Endometrial microvascular endothelial cells (primary cell): Measurements from ENCODE around the gene AKT3. TPM values are rescaled to one million over a fixed set of nuclear protein-coding genes. Genes with fewer than 3 reads are reported as not detected.
"Not testable (repeated sequence)": the region's sequence is repeated elsewhere in the genome, so short reads cannot be mapped to it uniquely, and the experiment has no call there.

Experiments
- in situ Hi-C: cut with HindIII; loops from 2 replicates; pipeline ENCODE4 v1.10.0; 2017; ENCODE audit warnings: low sequenced_read_pairs, low pct_unique_long_range_greater_than_20kb; ENCODE audit errors: inconsistent ontology term
- total RNA-seq: library from RNA; depleted of rRNA; stranded (reverse); fragments of >200 nt; gene quantifications from one replicate; pipeline ENCODE4 v1.2.3, GENCODE V29; 2015; ENCODE audit errors: inconsistent ontology term

AKT3 gene
- total RNA-seq, 1 donor from 2014 or later = 17.1 TPM

DNA sequence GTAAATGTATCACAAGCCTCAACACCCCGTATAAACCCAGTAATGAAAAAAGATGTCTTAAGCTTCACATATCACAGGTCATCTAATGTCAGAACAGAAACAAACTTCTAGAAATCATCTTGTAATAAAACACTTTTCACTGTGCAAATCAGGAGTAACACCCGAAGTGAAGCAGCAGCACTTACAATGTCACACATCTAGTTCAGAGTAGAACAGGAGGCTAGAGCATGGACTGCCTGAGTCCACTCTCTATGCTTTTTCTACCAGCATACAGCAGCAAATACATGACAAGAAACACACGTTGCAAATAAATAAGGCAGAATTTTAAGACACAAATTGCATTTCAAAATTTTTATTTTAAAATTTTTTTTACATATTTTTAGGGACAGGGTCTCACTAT is 57.2 kb downstream of the AKT3 start:
- in situ Hi-C loops = no loop called here

GRCh38 chr1:243792401-243792800 is 57.6 kb downstream of the AKT3 start:
- in situ Hi-C loops = no loop called here

- in situ Hi-C loops = no loop called here
These were observed 58.3 kb downstream of the AKT3 start for GRCh38 chr1:243791586-243792267.

GRCh38 chr1:243790404-243790803 is 59.6 kb downstream of the AKT3 start:
- in situ Hi-C loops = no loop called here

DNA sequence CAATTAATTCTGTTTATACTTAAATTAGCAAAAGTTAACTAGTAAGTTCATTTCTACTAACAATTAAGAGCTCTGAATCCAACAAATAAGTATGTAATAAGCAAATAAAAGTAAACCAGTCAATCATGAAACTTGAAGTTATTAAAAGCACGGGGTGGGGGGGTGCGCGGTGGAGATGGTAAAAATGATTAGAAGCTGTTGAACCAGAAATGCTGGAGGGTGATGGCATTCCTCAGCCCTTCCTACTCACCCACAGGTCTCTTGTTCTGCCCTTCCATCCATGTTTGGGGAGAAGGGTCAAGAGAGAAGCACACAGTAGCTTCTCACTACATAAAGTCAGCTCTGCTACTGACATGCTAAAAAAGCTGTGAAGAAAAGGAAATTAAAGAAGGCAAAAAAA is 63.5 kb downstream of the AKT3 start:
- in situ Hi-C loops = no loop called here

DNA sequence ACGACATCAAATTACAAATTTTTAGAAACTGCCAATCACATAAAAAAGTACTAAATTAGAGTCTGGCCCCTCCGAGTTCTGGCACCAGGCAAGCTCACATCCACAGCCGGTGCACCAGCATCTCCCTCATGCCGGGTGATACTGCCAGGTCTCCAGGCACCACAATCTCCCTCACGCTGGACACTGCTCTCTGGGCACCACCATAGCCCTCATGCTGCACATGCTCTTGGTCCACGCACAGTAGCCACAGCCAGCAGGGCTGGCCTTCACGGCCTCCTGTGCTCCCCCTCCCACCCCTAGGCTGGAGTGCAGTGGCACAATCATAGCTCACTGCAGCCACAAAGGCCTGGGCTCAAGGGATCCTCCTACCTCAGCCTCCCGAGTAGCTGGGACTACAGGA is 65.5 kb downstream of the AKT3 start:
- in situ Hi-C loops = no loop called here

DNA sequence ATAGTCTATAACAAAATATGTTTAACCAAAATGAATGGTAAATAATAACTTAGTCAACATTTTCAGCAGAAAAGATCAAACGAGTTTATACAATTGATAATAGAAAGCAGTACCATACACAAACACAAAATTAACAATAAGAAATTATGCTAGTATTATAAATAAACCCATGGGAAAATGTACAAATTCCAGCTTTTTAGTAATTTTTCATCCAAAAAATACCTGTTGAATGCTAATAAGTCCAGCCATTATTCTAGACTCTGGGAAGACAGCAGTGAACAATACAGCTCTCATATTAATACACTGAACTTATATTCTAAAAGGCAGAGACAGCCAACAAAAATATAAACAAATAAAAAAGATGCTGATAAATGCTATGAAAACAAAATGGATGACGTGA is 66.3 kb downstream of the AKT3 start:
- in situ Hi-C loops = no loop called here

GRCh38 chr1:243772361-243773050 is 77.5 kb downstream of the AKT3 start:
- in situ Hi-C loops = not testable (repeated sequence)

GRCh38 chr1:243770860-243771259 is 79.2 kb downstream of the AKT3 start:
- in situ Hi-C loops = no loop called here

GRCh38 chr1:243765676-243766075 is 84.4 kb downstream of the AKT3 start:
- in situ Hi-C loops = no loop called here

DNA sequence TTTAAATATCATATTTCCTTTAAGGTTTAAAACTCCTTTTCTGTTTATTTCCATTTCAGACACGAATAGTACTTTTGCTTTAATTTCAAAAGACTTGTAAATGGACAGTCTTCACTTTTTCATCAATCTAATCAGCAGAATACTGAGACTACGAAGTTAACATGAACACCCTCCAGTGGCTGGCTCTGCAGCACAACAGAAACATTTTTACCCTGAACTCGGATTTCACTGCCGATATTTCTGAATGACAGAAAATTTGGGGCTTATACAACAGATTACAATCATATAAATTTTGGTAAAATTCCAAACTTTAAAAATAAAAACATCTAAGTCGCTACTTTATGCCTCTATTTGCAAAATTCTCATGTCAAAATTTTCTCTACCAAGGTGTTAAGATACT is 86.2 kb downstream of the AKT3 start:
- in situ Hi-C loops = no loop called here

GRCh38 chr1:243758647-243759046 is 91.4 kb downstream of the AKT3 start:
- in situ Hi-C loops = no loop called here

GRCh38 chr1:243756529-243756928 is 93.5 kb downstream of the AKT3 start:
- in situ Hi-C loops = no loop called here

GRCh38 chr1:243754348-243754747 is 95.7 kb downstream of the AKT3 start:
- in situ Hi-C loops = no loop called here

- in situ Hi-C loops = no loop called here
These were observed 98.5 kb downstream of the AKT3 start for GRCh38 chr1:243751506-243751905.

DNA sequence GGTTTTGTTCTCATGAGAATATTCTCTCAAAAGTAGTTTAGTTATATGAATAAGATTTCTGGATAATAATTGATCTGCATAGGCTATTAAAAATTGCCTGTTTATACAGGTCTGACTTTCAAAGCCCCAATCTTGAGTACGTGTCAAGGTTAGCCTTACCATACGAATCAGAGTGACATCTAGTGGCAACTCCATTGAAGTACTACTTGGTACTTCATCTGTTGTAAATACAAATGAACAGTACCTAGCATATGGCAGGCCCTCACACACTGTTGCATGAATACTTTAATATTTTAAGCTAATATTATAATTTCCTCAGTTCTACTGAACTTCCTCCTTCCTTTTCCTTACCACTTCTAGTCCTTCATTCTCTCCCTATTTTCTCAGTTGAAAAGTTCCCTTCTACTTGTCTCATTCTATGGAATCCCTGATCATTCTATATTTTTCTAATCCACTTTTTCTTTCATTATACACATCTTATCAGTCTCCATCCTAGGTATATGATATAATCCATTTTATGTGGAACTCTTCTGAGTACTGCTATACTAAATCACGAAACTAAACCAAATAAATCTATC is 101.2 kb downstream of the AKT3 start:
- in situ Hi-C loops = no loop called here

DNA sequence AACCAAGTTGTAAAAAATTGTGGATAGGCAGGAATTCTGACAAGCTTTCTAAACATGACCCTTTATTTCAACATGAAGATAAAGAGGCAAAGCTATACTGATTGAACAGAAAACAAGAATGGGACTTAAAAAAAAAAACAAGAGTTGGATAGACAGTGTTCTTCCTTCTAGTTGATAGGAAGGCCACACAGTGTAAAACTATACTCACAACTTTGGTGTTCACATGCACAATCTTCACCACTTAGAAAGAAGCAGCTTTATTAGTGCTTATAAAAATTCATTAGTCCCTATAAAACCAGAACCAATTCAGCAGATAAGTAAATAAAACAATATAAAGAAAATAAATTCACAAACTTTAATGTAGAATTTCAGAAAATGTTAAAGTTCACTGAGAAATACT is 101.8 kb downstream of the AKT3 start:
- in situ Hi-C loops = no loop called here

DNA sequence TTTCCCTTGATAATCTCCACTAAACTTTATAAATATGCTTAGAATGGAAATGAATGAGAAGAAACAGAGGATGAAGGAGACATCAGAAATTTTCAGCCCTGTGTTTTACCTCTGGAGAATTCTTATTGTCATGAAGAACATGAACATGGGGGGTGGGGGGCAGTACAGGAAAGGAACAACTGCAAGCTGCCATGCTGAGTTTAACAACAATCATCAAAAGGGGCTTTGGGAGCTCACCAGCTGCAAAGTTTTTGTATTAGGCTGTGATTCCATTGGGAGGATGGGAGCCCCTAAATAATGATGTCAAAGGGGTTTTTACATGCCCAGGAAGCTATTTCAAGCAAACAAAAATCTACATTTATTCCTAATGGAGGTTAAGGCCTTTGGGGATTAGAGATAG is 103.3 kb downstream of the AKT3 start:
- in situ Hi-C loops = no loop called here

GRCh38 chr1:243745356-243745755 is 104.7 kb downstream of the AKT3 start:
- in situ Hi-C loops = no loop called here

DNA sequence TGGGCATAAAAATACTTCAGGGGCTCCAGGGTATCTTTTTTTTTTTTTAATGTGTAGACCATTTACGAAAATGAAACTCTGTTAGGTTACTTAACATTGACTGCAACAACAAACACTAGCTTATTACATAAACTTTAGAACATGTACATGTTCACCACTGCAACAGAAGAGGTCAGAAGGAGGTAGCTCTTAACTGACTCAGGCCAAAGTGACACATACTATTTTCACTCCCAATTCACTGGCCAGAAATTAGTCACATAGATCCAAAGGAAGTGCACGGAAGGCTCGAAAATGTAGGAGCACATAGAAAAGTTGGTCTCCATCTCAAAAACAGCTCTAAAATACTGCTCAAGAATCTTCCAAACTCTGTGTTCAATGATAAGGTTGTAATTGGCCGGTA is 107.2 kb downstream of the AKT3 start:
- in situ Hi-C loops = no loop called here
